Chondrocyte (in vitro differentiated cells): ENCODE data around the gene PLXDC2. TPM values are rescaled to one million over a fixed set of nuclear protein-coding genes. Genes with fewer than 3 reads are reported as not detected.

Experiments used
- DNase-seq: peaks from one replicate; pipeline ENCODE4 v3.0.0; 2021; ENCODE audit warnings: mixed read lengths, low spot score
- H3K27ac Mint-ChIP-seq: one replicate; pipeline ENCODE4 v1.8.0; 2021; ENCODE audit warnings: mild to moderate bottlenecking, moderate library complexity, mixed read lengths; ENCODE audit not compliant: unreplicated experiment
- H3K27me3 Mint-ChIP-seq: 2 replicates; pipeline ENCODE4 v1.8.0; 2021; ENCODE audit warnings: low read depth, mixed read lengths
- H3K36me3 Mint-ChIP-seq: 2 replicates; pipeline ENCODE4 v1.8.0; 2021; ENCODE audit warnings: low read depth, mixed read lengths
- H3K4me1 Mint-ChIP-seq: 2 replicates; pipeline ENCODE4 v1.8.0; 2021; ENCODE audit warnings: low read depth, mild to moderate bottlenecking, mixed read lengths
- H3K4me3 Mint-ChIP-seq: one replicate; pipeline ENCODE4 v1.8.0; 2021; ENCODE audit warnings: mild to moderate bottlenecking, moderate library complexity, mixed read lengths; ENCODE audit not compliant: unreplicated experiment
- H3K9me3 Mint-ChIP-seq: 2 replicates; pipeline ENCODE4 v1.8.0; 2021; ENCODE audit warnings: low read depth, mixed read lengths
- total RNA-seq: library from RNA; stranded (reverse); gene quantifications from 3 replicates; pipeline ENCODE4 v1.2.1, GENCODE V29; 2021
- TF ChIP-seq, protein P1 (sequence below): fragments of 200-600 bp; sonication (generic); IDR thresholded peaks from 2 replicates; pipeline ENCODE4 v1.5.0; 2021; ENCODE audit warnings: antibody characterized with exemption, mild to moderate bottlenecking, moderate library complexity

PLXDC2 gene
- total RNA-seq, 1 donor from 2014 or later = 88.5 TPM

GRCh38 chr10:19777806-19778205 lies 38.4 kb upstream of the PLXDC2 start:
- Mint-ChIP-seq H3K36me3 (no peaks in the 10 kb centered on the region), H3K27me3 (no peaks in the 10 kb centered on the region), H3K4me1 (peaks cover 5% of the 10 kb centered on the region), H3K27ac (no peak overlapping the region), H3K9me3 (peaks cover 3% of the 10 kb centered on the region), H3K4me3 (no peak overlapping the region)
- TF ChIP-seq, protein P1, sequence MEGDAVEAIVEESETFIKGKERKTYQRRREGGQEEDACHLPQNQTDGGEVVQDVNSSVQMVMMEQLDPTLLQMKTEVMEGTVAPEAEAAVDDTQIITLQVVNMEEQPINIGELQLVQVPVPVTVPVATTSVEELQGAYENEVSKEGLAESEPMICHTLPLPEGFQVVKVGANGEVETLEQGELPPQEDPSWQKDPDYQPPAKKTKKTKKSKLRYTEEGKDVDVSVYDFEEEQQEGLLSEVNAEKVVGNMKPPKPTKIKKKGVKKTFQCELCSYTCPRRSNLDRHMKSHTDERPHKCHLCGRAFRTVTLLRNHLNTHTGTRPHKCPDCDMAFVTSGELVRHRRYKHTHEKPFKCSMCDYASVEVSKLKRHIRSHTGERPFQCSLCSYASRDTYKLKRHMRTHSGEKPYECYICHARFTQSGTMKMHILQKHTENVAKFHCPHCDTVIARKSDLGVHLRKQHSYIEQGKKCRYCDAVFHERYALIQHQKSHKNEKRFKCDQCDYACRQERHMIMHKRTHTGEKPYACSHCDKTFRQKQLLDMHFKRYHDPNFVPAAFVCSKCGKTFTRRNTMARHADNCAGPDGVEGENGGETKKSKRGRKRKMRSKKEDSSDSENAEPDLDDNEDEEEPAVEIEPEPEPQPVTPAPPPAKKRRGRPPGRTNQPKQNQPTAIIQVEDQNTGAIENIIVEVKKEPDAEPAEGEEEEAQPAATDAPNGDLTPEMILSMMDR = no peak
- no peak for DNase-seq

DNA sequence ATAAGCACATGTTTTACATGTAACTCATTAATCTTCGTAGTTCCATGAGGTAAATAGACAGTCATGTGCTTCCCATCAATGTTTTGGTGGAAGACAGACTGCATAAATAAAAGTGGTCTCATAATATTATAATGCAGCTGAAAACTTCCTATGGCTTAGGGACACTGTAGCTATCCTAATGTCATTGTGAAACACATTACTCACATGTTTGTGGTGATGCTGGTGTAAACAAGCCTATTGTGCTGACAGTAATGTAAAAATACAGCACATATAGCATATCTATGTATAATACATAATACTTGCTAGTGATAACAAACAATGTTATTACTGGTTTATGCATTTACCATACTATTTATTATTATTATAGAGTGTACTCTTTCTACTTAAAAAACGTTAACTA lies 37.2 kb upstream of the PLXDC2 start:
- Mint-ChIP-seq H3K9me3 (peaks cover 3% of the 10 kb centered on the region), H3K27ac (no peak overlapping the region), H3K36me3 (no peaks in the 10 kb centered on the region), H3K27me3 (no peaks in the 10 kb centered on the region), H3K4me3 (no peak overlapping the region), H3K4me1 (peaks cover 5% of the 10 kb centered on the region)
- TF ChIP-seq, protein P1 = no peak
- DNase-seq = no peak

GRCh38 chr10:19782430-19783089 lies 33.7 kb upstream of the PLXDC2 start:
- DNase-seq = no peak
- TF ChIP-seq, protein P1 = no peak
- peaks cover 5% of the 10 kb centered on the region for H3K4me1 Mint-ChIP-seq
- H3K4me3 Mint-ChIP-seq = no peak overlapping the region
- no peak overlapping the region for H3K27ac Mint-ChIP-seq
- H3K9me3 Mint-ChIP-seq = peaks cover 3% of the 10 kb centered on the region
- H3K36me3 Mint-ChIP-seq = no peaks in the 10 kb centered on the region
- no peaks in the 10 kb centered on the region for H3K27me3 Mint-ChIP-seq

DNA sequence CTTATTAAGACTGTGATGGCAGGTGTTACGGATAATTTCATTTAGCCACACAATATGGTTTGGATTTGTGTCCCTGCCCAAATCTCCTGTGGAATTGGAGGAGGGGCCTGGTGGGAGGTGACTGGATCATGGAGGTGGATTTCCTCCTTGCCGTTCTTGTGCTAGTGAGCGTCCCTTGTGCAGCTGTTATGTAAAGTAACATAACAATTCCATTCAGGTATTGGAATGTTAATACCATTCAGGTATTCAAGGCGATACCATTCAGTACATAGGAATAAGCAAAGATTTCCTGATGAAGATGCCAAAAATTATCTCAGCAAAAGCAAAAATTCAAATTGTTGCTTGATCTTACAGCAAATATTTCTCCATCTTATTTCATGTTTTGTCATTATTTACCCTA lies 32.5 kb upstream of the PLXDC2 start:
- H3K9me3 Mint-ChIP-seq = peaks cover 3% of the 10 kb centered on the region
- TF ChIP-seq, protein P1 = no peak
- no peak for DNase-seq
- no peaks in the 10 kb centered on the region for H3K27me3 Mint-ChIP-seq
- H3K36me3 Mint-ChIP-seq = no peaks in the 10 kb centered on the region
- no peak overlapping the region for H3K4me3 Mint-ChIP-seq
- peaks cover 11% of the 10 kb centered on the region for H3K4me1 Mint-ChIP-seq
- no peak overlapping the region for H3K27ac Mint-ChIP-seq

GRCh38 chr10:19785366-19785765 lies 30.9 kb upstream of the PLXDC2 start:
- H3K36me3 Mint-ChIP-seq = no peaks in the 10 kb centered on the region
- no peak overlapping the region for H3K27ac Mint-ChIP-seq
- no peak for DNase-seq

More at GRCh38 chr10:19785366-19785765, 30.9 kb upstream of the PLXDC2 start:
- TF ChIP-seq, protein P1 = no peak
- Mint-ChIP-seq H3K9me3 (peaks cover 3% of the 10 kb centered on the region), H3K27me3 (no peaks in the 10 kb centered on the region), H3K4me1 (peaks cover 21% of the 10 kb centered on the region), H3K4me3 (no peak overlapping the region)
